Measurements from ENCODE around the gene CUEDC2. TPM values are rescaled to one million over a fixed set of nuclear protein-coding genes. Genes with fewer than 3 reads are reported as not detected.

Gene CUEDC2
- total RNA-seq, 1 donor from 2014 or later = 72.9 TPM

DNA sequence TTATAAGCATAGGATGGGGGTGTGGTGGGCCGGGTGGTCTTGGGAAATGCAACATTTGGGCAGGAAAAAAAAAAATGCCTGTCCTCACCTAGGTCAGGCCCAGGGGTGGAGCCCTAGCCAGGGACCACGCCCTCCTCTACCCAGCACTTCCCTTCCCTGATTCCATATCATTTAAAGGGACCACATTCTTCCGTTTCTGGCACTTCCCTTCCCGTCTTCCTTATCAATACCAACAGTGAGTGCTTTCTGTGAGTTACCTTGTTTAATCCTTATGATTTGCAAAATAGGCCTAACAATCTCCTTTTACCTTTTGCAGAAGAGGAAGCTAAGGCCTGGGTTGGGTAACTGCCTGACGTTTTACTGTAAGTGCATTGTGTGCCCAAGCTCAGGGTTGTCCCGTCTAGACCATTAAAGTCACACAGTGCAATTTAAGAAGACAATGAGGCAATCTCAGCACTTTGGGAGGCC is 35.6 kb upstream of the CUEDC2 start:
- TF ChIP-seq, protein P1, sequence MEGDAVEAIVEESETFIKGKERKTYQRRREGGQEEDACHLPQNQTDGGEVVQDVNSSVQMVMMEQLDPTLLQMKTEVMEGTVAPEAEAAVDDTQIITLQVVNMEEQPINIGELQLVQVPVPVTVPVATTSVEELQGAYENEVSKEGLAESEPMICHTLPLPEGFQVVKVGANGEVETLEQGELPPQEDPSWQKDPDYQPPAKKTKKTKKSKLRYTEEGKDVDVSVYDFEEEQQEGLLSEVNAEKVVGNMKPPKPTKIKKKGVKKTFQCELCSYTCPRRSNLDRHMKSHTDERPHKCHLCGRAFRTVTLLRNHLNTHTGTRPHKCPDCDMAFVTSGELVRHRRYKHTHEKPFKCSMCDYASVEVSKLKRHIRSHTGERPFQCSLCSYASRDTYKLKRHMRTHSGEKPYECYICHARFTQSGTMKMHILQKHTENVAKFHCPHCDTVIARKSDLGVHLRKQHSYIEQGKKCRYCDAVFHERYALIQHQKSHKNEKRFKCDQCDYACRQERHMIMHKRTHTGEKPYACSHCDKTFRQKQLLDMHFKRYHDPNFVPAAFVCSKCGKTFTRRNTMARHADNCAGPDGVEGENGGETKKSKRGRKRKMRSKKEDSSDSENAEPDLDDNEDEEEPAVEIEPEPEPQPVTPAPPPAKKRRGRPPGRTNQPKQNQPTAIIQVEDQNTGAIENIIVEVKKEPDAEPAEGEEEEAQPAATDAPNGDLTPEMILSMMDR (IDR thresholded peaks at IDR 0.05; ENCODE audit: unreplicated experiment) = no peak
- Mint-ChIP-seq H3K27ac (ENCODE audit: unreplicated experiment) (no peak overlapping the region), H3K27me3 (ENCODE audit: unreplicated experiment) (peaks cover 2% of the 10 kb centered on the region), H3K4me3 (ENCODE audit: unreplicated experiment) (no peak overlapping the region), H3K36me3 (ENCODE audit: low read depth, unreplicated experiment) (peaks cover 5% of the 10 kb centered on the region), H3K9me3 (ENCODE audit: unreplicated experiment) (no peaks in the 10 kb centered on the region), H3K4me1 (ENCODE audit: unreplicated experiment) (peaks cover 6% of the 10 kb centered on the region)
- no peak for DNase-seq (ENCODE audit: low spot score)

DNA sequence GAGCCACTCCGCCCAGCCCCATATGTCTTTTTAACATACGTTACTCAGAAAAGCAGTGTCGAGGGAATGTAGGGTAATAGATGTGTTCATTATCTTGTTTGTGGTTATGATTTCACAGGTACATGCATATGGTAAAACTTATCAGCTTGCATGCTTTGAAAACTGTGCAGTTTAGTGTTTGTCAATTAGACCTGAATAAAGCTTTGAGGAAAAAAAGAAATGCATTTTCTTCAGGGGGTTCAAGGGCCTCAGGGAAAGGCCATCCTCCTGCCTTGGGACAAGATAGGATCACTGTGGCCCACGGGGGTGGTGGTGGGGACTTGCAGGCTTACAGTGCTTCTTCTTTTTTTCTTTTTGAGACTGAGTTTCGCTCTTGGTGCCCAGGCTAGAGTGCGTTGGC is 34.9 kb upstream of the CUEDC2 start:
- peaks cover 9% of the 10 kb centered on the region for H3K36me3 Mint-ChIP-seq (ENCODE audit: low read depth, unreplicated experiment)

DNA sequence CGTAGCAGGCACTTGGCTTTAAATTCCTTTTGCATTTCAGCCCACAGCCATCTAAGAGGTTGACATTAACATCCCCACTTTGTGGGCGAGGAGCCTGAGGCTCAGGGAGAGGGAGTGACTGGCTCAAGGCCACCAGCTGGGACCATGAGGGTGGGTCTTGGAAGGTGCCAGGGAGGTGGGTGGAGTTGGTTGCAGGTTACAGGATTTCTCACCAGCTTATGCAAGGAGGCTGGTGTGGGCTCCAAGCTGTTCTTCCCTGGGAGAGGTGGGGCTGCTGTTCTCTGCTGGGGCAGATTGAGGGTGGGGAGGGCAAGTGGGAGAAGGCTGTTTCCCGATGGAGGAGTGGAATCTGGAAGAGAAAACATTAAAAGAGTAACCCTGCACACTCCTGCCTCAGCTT is 33.1 kb upstream of the CUEDC2 start:
- no peaks in the 10 kb centered on the region for H3K9me3 Mint-ChIP-seq (ENCODE audit: unreplicated experiment)
- no peak for DNase-seq (ENCODE audit: low spot score)
- TF ChIP-seq, protein P1 (IDR thresholded peaks at IDR 0.05; ENCODE audit: unreplicated experiment) = no peak

More for the DNA sequence above, 34.9 kb upstream of the CUEDC2 start:
- Mint-ChIP-seq H3K9me3 (ENCODE audit: unreplicated experiment) (no peaks in the 10 kb centered on the region), H3K27me3 (ENCODE audit: unreplicated experiment) (peaks cover 4% of the 10 kb centered on the region), H3K27ac (ENCODE audit: unreplicated experiment) (no peak overlapping the region), H3K4me3 (ENCODE audit: unreplicated experiment) (no peak overlapping the region), H3K4me1 (ENCODE audit: unreplicated experiment) (peaks cover 12% of the 10 kb centered on the region)
- DNase-seq (ENCODE audit: low spot score) = no peak
- TF ChIP-seq, protein P1 (IDR thresholded peaks at IDR 0.05; ENCODE audit: unreplicated experiment) = no peak

DNA sequence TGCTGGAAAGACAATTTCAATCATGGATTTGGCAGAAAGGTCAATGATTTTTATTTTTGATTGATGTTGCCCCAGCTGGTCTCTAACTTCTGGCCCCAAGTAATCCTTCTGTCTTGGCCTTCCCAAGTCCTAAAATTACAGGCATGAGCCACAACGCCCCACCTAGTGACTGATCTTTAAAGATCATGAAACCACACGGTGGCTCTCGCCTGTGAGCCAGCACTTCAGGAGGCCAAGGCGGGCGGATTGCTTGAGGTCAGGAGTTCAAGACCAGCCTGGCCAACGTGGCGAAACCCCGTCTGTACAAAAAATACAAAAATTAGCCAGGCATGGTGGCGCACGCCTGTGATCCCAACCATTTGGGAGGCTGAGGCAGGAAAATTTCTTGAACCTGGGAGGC is 31.6 kb upstream of the CUEDC2 start:
- H3K27me3 Mint-ChIP-seq (ENCODE audit: unreplicated experiment) = peaks cover 7% of the 10 kb centered on the region
- no peak overlapping the region for H3K4me3 Mint-ChIP-seq (ENCODE audit: unreplicated experiment)
- peaks cover 5% of the 10 kb centered on the region for H3K36me3 Mint-ChIP-seq (ENCODE audit: low read depth, unreplicated experiment)
- H3K9me3 Mint-ChIP-seq (ENCODE audit: unreplicated experiment) = no peaks in the 10 kb centered on the region
- peaks cover 27% of the 10 kb centered on the region for H3K4me1 Mint-ChIP-seq (ENCODE audit: unreplicated experiment)
- no peak overlapping the region for H3K27ac Mint-ChIP-seq (ENCODE audit: unreplicated experiment)
- TF ChIP-seq, protein P1 (IDR thresholded peaks at IDR 0.05; ENCODE audit: unreplicated experiment) = no peak
- DNase-seq (ENCODE audit: low spot score) = no peak

More for the DNA sequence above, 33.1 kb upstream of the CUEDC2 start:
- H3K27me3 Mint-ChIP-seq (ENCODE audit: unreplicated experiment) = peaks cover 7% of the 10 kb centered on the region
- H3K4me1 Mint-ChIP-seq (ENCODE audit: unreplicated experiment) = peaks cover 27% of the 10 kb centered on the region
- peaks cover 9% of the 10 kb centered on the region for H3K36me3 Mint-ChIP-seq (ENCODE audit: low read depth, unreplicated experiment)
- no peak overlapping the region for H3K4me3 Mint-ChIP-seq (ENCODE audit: unreplicated experiment)
- H3K27ac Mint-ChIP-seq (ENCODE audit: unreplicated experiment) = no peak overlapping the region

DNA sequence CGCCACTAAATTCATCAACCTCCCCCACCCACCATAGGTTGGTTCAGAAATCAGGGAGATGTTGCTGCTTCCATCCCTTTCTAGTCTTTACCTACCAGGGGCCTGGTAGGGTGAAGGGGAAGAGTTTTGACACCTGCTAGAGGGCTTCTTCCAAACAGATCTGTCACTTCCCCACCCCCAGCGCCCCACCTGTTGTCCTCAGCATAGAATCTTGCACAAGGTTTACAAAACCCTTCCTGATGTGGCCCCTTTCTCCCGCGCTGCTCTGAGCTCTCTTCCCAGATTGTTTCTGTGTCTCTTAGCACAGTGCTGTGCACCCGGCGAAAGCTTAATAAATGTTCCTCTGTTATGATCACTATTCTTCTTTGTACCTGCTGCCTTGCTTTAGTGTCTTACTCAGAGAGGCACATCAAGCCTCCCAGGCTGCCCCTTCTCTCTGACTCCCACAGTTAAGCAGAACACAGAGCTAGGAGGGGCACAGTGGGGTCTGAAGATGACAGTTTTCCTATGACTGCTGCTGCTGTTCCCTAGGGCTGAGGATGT is 30.2 kb upstream of the CUEDC2 start:
- peaks cover 7% of the 10 kb centered on the region for H3K27me3 Mint-ChIP-seq (ENCODE audit: unreplicated experiment)
- no peak for DNase-seq (ENCODE audit: low spot score)
- no peaks in the 10 kb centered on the region for H3K9me3 Mint-ChIP-seq (ENCODE audit: unreplicated experiment)
- H3K4me1 Mint-ChIP-seq (ENCODE audit: unreplicated experiment) = peaks cover 27% of the 10 kb centered on the region
- peak overlapping the region; percentile 88 for H3K4me3 Mint-ChIP-seq (ENCODE audit: unreplicated experiment)
- H3K27ac Mint-ChIP-seq (ENCODE audit: unreplicated experiment) = no peak overlapping the region
- TF ChIP-seq, protein P1 (IDR thresholded peaks at IDR 0.05; ENCODE audit: unreplicated experiment) = no peak
- H3K36me3 Mint-ChIP-seq (ENCODE audit: low read depth, unreplicated experiment) = peaks cover 4% of the 10 kb centered on the region
